Neuronal stem cell (in vitro differentiated cells): ENCODE data around the gene DNMT3B.
A peak's percentile ranks its signal among the peaks of the same experiment; 100 is the strongest.

Experiments used
- DNase-seq: peaks from one replicate; pipeline ENCODE4 v3.0.0-alpha.2; 2013; ENCODE audit warnings: low spot score
- H2AFZ ChIP-seq: one replicate; pipeline ENCODE4 v1.6.1; 2013; ENCODE audit warnings: mild to moderate bottlenecking, low read length, inconsistent platforms
- H2AK5ac ChIP-seq: 2 replicates; pipeline ENCODE4 v1.6.1; 2013; ENCODE audit warnings: low read depth, mild to moderate bottlenecking, inconsistent platforms, low read length, moderate library complexity, mixed read lengths
- H2BK120ac ChIP-seq: 2 replicates; pipeline ENCODE4 v1.6.1; 2013; ENCODE audit warnings: low read depth, mild to moderate bottlenecking, inconsistent platforms, low read length, moderate library complexity, mixed read lengths
- H2BK12ac ChIP-seq: one replicate; pipeline ENCODE4 v1.6.1; 2013; ENCODE audit warnings: low read length, inconsistent platforms
- H2BK15ac ChIP-seq: 2 replicates; pipeline ENCODE4 v1.6.1; 2013; ENCODE audit warnings: mild to moderate bottlenecking, low read length, inconsistent platforms, mixed read lengths
- H2BK5ac ChIP-seq: one replicate; pipeline ENCODE4 v1.6.1; 2013; ENCODE audit warnings: inconsistent platforms, mild to moderate bottlenecking, low read length, moderate library complexity
- H3K14ac ChIP-seq: one replicate; pipeline ENCODE4 v1.6.1; 2013; ENCODE audit warnings: low read length, inconsistent platforms
- H3K18ac ChIP-seq: 2 replicates; pipeline ENCODE4 v1.6.1; 2013; ENCODE audit warnings: low read length, inconsistent platforms
- H3K23ac ChIP-seq: 2 replicates; pipeline ENCODE4 v1.6.1; 2013; ENCODE audit warnings: low read depth, mild to moderate bottlenecking, mixed read lengths, low read length, inconsistent platforms; ENCODE audit not compliant: poor library complexity
- H3K27ac ChIP-seq: replicated peaks from 3 replicates; pipeline ENCODE4 v1.5.1; 2013; ENCODE audit warnings: low read length, inconsistent platforms
- H3K27me3 ChIP-seq, 3 experiments: 2 replicates each; pipeline ENCODE4 v1.6.1; 2013; ENCODE audit warnings: low read length in 3 of 3, mild to moderate bottlenecking in 2 of 3, inconsistent platforms in 1 of 3, low read depth in 1 of 3, mixed read lengths in 1 of 3, moderate library complexity in 1 of 3; ENCODE audit not compliant: control insufficient read depth in 3 of 3, insufficient read depth in 3 of 3
- H3K36me3 ChIP-seq, 2 donors: replicated peaks in 1 of 2; 2 replicates each; pipeline ENCODE4 v1.6.1; 2013; ENCODE audit warnings: low read length in 2 of 2; ENCODE audit not compliant: control insufficient read depth in 2 of 2, insufficient read depth in 2 of 2
- H3K4ac ChIP-seq: 2 replicates; pipeline ENCODE4 v1.6.1; 2013; ENCODE audit warnings: inconsistent platforms, mild to moderate bottlenecking, low read length, moderate library complexity
- H3K4me1 ChIP-seq, 2 donors: 1 replicate in 1 of 2; 2 replicates in 1 of 2; pipeline ENCODE4 v1.6.1; 2013; ENCODE audit warnings: low read length in 2 of 2, low read depth in 1 of 2; ENCODE audit not compliant: control insufficient read depth in 2 of 2, insufficient read depth in 1 of 2
- H3K4me2 ChIP-seq: one replicate; pipeline ENCODE4 v1.6.1; 2013; ENCODE audit warnings: mild to moderate bottlenecking, low read length, inconsistent platforms; ENCODE audit not compliant: insufficient read depth, poor library complexity, severe bottlenecking
- H3K4me3 ChIP-seq, 2 donors: 2 replicates each; pipeline ENCODE4 v1.5.1; 2013; ENCODE audit warnings: low read length in 2 of 2, mild to moderate bottlenecking in 2 of 2, inconsistent platforms in 1 of 2, moderate library complexity in 1 of 2
- H3K79me1 ChIP-seq: one replicate; pipeline ENCODE4 v1.6.1; 2013; ENCODE audit warnings: low read depth, mild to moderate bottlenecking, inconsistent platforms, low read length, moderate library complexity
- H3K9ac ChIP-seq: one replicate; pipeline ENCODE4 v1.6.1; 2013; ENCODE audit warnings: mild to moderate bottlenecking, low read depth, low read length, inconsistent platforms; ENCODE audit not compliant: poor library complexity
- H3K9me3 ChIP-seq, 2 donors: replicated peaks in 1 of 2; 2 replicates each; pipeline versions ENCODE3 to v1.6.1; 2013; ENCODE audit warnings: low read length in 2 of 2, mild to moderate bottlenecking in 2 of 2, inconsistent platforms in 1 of 2, low read depth in 1 of 2, mixed read lengths in 1 of 2, moderate library complexity in 1 of 2; ENCODE audit not compliant: control insufficient read depth in 2 of 2, insufficient read depth in 1 of 2
- H4K8ac ChIP-seq: one replicate; pipeline ENCODE4 v1.6.1; 2013; ENCODE audit warnings: low read depth, mild to moderate bottlenecking, inconsistent platforms, low read length, moderate library complexity
- H4K91ac ChIP-seq: one replicate; pipeline ENCODE4 v1.6.1; 2013; ENCODE audit warnings: low read length, low read depth, mild to moderate bottlenecking, inconsistent platforms; ENCODE audit not compliant: poor library complexity
- WGBS, 2 donors: extraction: QIAGEN DNeasy Blood & Tissue Kit; methylation state at CpG; one replicate each; pipeline ENCODE4 v1.1.7; 2013; ENCODE audit warnings: missing lambda C conversion rate in 2 of 2, mixed read lengths in 1 of 2; ENCODE audit not compliant: insufficient read length in 2 of 2, insufficient replicate concordance in 1 of 2; ENCODE audit errors: extremely low coverage in 2 of 2; 5-methylcytosine and 5-hydroxymethylcytosine counted together

Gene DNMT3B

DNA sequence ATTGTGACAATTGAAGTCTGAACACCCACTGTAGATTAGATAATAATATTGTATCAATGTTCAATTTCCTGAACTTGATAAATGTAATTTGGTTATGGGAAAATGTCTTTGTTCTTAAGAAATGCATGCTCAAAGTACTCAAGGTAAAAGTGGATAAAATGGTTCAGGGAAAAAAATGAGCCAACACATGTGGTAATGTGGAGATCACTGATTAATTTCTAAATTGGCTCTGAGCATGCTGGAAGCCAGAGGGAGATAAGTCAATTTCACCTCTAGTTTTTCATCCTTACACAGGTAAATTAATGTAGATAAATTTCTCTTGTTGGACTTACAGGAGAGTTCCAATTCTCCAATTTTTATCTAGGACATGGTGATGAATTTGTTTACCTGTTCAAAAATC is 10.9 kb upstream of the DNMT3B start:
- Histone ChIP-seq H3K9ac (no peak overlapping the region), H3K14ac (no peak overlapping the region), H2BK5ac (no peak overlapping the region), H2BK120ac (no peak overlapping the region), H3K79me1 (no peaks in the 10 kb centered on the region), H2BK15ac (no peak overlapping the region), H3K4me1 (peaks cover 4 to 10% of the 10 kb centered on the region in 2 donors), H2AK5ac (no peak overlapping the region), H3K27me3 (peaks cover 0 to 1% (median 0%) of the 10 kb centered on the region in 3 experiments), H2BK12ac (no peak overlapping the region), H4K8ac (no peak overlapping the region), H3K18ac (no peak overlapping the region), H3K27ac (no peak overlapping the region), H2AFZ (no peak overlapping the region), H3K4ac (no peak overlapping the region), H3K23ac (no peak overlapping the region), H4K91ac (no peak overlapping the region), H3K4me2 (no peak overlapping the region), H3K9me3 (no peaks in the 10 kb centered on the region), H3K36me3 (no peaks in the 10 kb centered on the region), H3K4me3 (no peak overlapping the region)
- DNase-seq, result no peak

DNA sequence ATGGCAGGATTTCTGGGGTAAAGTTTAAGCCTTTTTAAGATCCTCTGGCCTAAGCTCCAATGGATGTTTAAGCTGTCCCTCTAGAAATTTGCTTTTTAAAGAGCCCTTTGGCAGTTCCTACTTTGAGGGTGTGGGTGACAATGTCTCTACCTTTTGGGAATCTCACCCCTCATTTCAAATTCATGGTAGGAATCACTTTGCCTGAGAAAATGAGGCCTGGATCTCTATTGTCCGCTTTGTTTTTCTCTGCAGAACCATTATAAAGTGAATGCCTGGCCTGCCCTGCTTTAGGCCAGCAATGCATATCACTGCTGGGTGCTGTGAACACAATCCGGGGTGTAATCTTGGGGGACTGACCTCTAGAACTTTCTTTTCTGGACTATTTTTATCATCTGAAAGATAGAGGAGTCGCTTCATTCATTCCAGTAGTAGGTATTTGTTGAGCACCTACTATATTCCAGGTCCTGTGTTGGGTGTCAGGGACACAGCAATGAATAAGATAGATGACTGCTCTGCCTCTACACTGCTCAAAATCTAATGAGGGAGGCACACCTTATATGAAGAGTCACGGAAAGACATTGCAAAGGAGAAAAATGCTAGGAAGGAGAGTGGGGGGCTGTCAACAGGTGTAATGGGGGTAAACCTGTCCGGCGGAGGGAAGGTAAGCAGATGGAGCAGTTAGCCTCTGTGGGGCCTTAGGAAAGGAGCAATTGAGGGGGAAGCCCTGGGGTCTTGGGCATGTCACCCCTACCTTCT is 10.3 kb upstream of the DNMT3B start:
- Histone ChIP-seq H3K23ac (no peak overlapping the region), H3K9ac (no peak overlapping the region), H4K91ac (no peak overlapping the region)

DNA sequence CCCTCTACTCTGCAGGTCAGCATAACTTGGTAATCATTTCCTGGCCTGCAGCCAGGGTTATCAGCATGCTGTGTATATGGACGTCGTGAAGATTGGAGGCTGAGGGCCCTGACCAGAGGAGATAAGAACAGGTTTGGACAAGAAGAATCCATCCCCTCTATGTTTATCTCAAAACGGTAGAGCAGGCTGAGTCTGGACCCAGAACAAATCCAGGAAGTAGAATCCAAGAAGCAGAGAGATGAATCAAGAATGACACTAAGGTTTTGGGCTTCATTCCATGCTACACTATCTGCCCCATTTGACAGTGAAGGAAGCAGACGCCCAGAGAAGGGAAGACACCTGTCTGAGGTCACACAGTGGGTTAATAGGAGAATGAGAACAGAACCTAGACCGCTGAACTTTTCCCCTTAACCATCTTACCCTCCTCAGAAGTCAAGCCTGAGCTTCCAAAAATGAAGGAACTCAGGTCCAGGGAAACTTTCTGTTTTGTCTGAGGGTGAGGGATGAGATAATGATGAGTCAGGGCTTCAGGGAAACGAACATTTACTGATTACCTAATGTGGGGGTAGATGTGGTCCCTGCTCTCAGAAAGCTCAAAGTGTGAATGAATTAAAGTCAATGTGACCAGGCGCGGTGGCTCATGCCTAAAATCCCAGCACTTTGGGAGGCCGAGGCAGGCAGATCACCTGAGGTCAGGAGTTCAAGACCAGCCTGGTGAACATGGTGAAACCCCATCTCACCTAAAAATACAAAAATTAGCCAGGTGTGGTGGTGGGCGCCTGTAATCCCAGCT is 9.5 kb upstream of the DNMT3B start:
- no peak overlapping the region for H3K4me2 ChIP-seq
- H4K8ac ChIP-seq, result no peak overlapping the region
- H3K9ac ChIP-seq, result no peak overlapping the region
- no peak overlapping the region for H3K4ac ChIP-seq
- H3K23ac ChIP-seq, result no peak overlapping the region
- H3K9me3 ChIP-seq, result no peaks in the 10 kb centered on the region
- no peak overlapping the region for H2BK12ac ChIP-seq
- no peak overlapping the region for H2BK15ac ChIP-seq
- no peak overlapping the region for H3K18ac ChIP-seq
- no peak overlapping the region for H3K14ac ChIP-seq
- H2BK5ac ChIP-seq, result no peak overlapping the region
- H3K27me3 ChIP-seq, result peaks cover 0 to 3% (median 0%) of the 10 kb centered on the region in 3 experiments
- H3K27ac ChIP-seq, result no peak overlapping the region
- H3K4me1 ChIP-seq, result peaks cover 4 to 10% of the 10 kb centered on the region in 2 donors
- no peak overlapping the region for H3K4me3 ChIP-seq
- DNase-seq, result no peak
- H2AFZ ChIP-seq, result no peak overlapping the region
- no peak overlapping the region for H4K91ac ChIP-seq
- H3K79me1 ChIP-seq, result no peaks in the 10 kb centered on the region
- no peaks in the 10 kb centered on the region for H3K36me3 ChIP-seq
- no peak overlapping the region for H2BK120ac ChIP-seq
- no CpG with 5 or more reads among the region's 10 CpGs for WGBS, 2 donors
- no peak overlapping the region for H2AK5ac ChIP-seq

More for the DNA sequence above, 10.3 kb upstream of the DNMT3B start:
- Histone ChIP-seq H2BK15ac (no peak overlapping the region), H2AFZ (no peak overlapping the region), H3K4me3 (no peak overlapping the region), H2BK5ac (no peak overlapping the region), H3K4me1 (peaks cover 4 to 10% of the 10 kb centered on the region in 2 donors), H4K8ac (no peak overlapping the region), H3K18ac (no peak overlapping the region), H3K79me1 (no peaks in the 10 kb centered on the region), H3K4ac (no peak overlapping the region), H2BK12ac (no peak overlapping the region), H2BK120ac (no peak overlapping the region), H3K27me3 (peaks cover 0 to 3% (median 0%) of the 10 kb centered on the region in 3 experiments), H3K27ac (no peak overlapping the region), H3K36me3 (no peaks in the 10 kb centered on the region), H2AK5ac (no peak overlapping the region), H3K14ac (no peak overlapping the region), H3K9me3 (no peaks in the 10 kb centered on the region), H3K4me2 (no peak overlapping the region)
- no CpG with 5 or more reads among the region's 6 CpGs for WGBS, 2 donors
- no peak for DNase-seq

DNA sequence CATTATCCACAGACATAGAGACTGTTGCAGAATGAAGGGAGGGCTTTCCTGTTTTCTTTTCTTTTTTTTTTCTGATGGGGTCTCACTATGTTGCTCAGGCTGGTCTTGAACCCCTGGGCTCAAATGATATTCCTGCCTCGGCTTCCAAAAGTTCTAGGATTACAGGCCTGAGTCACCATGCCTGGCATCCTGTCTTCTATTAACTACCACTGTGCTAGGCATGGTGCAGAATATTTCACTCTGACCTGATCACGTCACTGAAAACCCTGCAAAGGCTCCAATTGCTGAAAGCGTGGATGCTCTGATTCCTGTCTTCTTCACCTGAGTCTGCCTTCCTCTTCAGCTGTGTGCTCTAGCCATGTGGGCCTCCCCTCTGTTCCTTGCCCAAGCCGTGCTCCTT is 8.5 kb upstream of the DNMT3B start:
- H3K14ac ChIP-seq, result no peak overlapping the region
- peaks cover 4 to 10% of the 10 kb centered on the region in 2 donors for H3K4me1 ChIP-seq
- H2BK120ac ChIP-seq, result no peak overlapping the region
- no peak overlapping the region for H3K23ac ChIP-seq
- no peak overlapping the region for H4K8ac ChIP-seq
- H3K9me3 ChIP-seq, result no peaks in the 10 kb centered on the region
- DNase-seq, result no peak
- H3K4me2 ChIP-seq, result no peak overlapping the region
- H3K79me1 ChIP-seq, result no peaks in the 10 kb centered on the region
- no peak overlapping the region for H2BK5ac ChIP-seq
- no peak overlapping the region for H2AFZ ChIP-seq
- no peak overlapping the region for H3K4ac ChIP-seq
- H3K27ac ChIP-seq, result no peak overlapping the region
- H3K18ac ChIP-seq, result no peak overlapping the region
- no peak overlapping the region for H3K9ac ChIP-seq
- no peak overlapping the region for H2BK15ac ChIP-seq
- H4K91ac ChIP-seq, result no peak overlapping the region
- WGBS, 2 donors, result no CpG with 5 or more reads among the region's 4 CpGs
- no peak overlapping the region for H2AK5ac ChIP-seq
- H3K27me3 ChIP-seq, result peaks cover 0 to 3% (median 0%) of the 10 kb centered on the region in 3 experiments
- no peak overlapping the region for H3K4me3 ChIP-seq
- peak overlapping the region; percentile 24 for H2BK12ac ChIP-seq
- no peaks in the 10 kb centered on the region for H3K36me3 ChIP-seq
